PC-3 (cell line): Measurements from ENCODE around the gene DNM1. TPM values are rescaled to one million over a fixed set of nuclear protein-coding genes. Genes with fewer than 3 reads are reported as not detected.
"Not testable (repeated sequence)": the region's sequence is repeated elsewhere in the genome, so short reads cannot be mapped to it uniquely, and the experiment has no call there.

Experiments used
- ATAC-seq: fragments of 200-7000 bp; cut with Tn5 transposase; 2 replicates; pipeline ENCODE4 v1.9.1; 2020; ENCODE audit warnings: mild to moderate bottlenecking, moderate library complexity
- BruUV-seq: library from RNA; stranded (reverse); fragments of 400-500 nt; replicated peaks from 2 replicates; lab custom pipeline; 2021; lab: Mats Ljungman, UMichigan
- CTCF ChIA-PET: fragments of 300-600 bp; sonication (Branson Sonifier 250); formaldehyde crosslinking; loops from one replicate; lab custom pipeline; 2022; ENCODE audit warnings: antibody characterized with exemption; lab: Charles Lee
- POLR2A ChIA-PET: fragments of 300-600 bp; sonication (Branson Sonifier 250); formaldehyde crosslinking; loops from one replicate; lab custom pipeline; 2022; ENCODE audit warnings: antibody characterized with exemption; ENCODE audit not compliant: unreplicated experiment; lab: Charles Lee
- DNase-seq: peaks from one replicate; pipeline ENCODE4 v3.0.0-alpha.2; 2015
- H2AFZ ChIP-seq: fragments of 300-600 bp; sonication (generic); 2 replicates; pipeline ENCODE4 v1.6.0; 2016; ENCODE audit warnings: antibody characterized with exemption, low read length
- H3F3A ChIP-seq: fragments of 300-600 bp; sonication (generic); one replicate; pipeline ENCODE4 v1.6.0; 2017; ENCODE audit warnings: antibody characterized with exemption, low read length, control low read depth, mild to moderate bottlenecking; ENCODE audit not compliant: unreplicated experiment
- H3K27ac ChIP-seq: fragments of 300-600 bp; sonication (generic); 2 replicates; pipeline ENCODE4 v1.5.1; 2016; ENCODE audit warnings: mild to moderate bottlenecking, low read length
- H3K27me3 ChIP-seq: fragments of 300-600 bp; sonication (generic); 2 replicates; pipeline ENCODE4 v1.6.1; 2016; ENCODE audit warnings: low read length, mixed read lengths
- H3K36me3 ChIP-seq: fragments of 300-600 bp; sonication (generic); 2 replicates; pipeline ENCODE4 v1.6.1; 2016; ENCODE audit warnings: low read depth, mixed run types, low read length, mixed read lengths
- H3K4me1 ChIP-seq: fragments of 300-600 bp; sonication (generic); 2 replicates; pipeline ENCODE4 v1.5.1; 2016; ENCODE audit warnings: low read length; ENCODE audit not compliant: insufficient read depth
- H3K4me2 ChIP-seq: fragments of 300-600 bp; sonication (generic); 2 replicates; pipeline ENCODE4 v1.6.0; 2016; ENCODE audit warnings: low read length
- H3K4me3 ChIP-seq: fragments of 300-600 bp; sonication (generic); 2 replicates; pipeline ENCODE4 v1.5.1; 2016; ENCODE audit warnings: mild to moderate bottlenecking, low read length, mixed read lengths
- H3K79me2 ChIP-seq: fragments of 300-600 bp; sonication (generic); 2 replicates; pipeline ENCODE4 v1.6.1; 2017; ENCODE audit warnings: low read length, mixed read lengths
- H3K9ac ChIP-seq: fragments of 300-600 bp; sonication (generic); 2 replicates; pipeline ENCODE4 v1.6.0; 2016; ENCODE audit warnings: mild to moderate bottlenecking, low read length
- H3K9me2 ChIP-seq: fragments of 300-600 bp; sonication (generic); replicated peaks from 2 replicates; pipeline ENCODE4 v1.6.1; 2016; ENCODE audit warnings: mixed run types, low read length, mixed read lengths
- H3K9me3 ChIP-seq: fragments of 300-600 bp; sonication (generic); 2 replicates; pipeline ENCODE4 v1.6.1; 2016; ENCODE audit warnings: low read length, mixed read lengths
- H4K20me1 ChIP-seq: fragments of 300-600 bp; sonication (generic); 2 replicates; pipeline ENCODE4 v1.6.1; 2016; ENCODE audit warnings: low read length, mixed read lengths
- CTCF ChIP-seq: fragments of 300-600 bp; sonication (generic); conservative IDR thresholded peaks from 2 replicates; pipeline ENCODE4 v1.5.1; 2017; ENCODE audit warnings: antibody characterized with exemption, low read depth, mild to moderate bottlenecking, low read length
- EZH2 ChIP-seq: fragments of 300-600 bp; sonication (generic); IDR thresholded peaks from one replicate; pipeline ENCODE4 v1.6.1; 2017; ENCODE audit warnings: antibody characterized with exemption, mild to moderate bottlenecking, low read length; ENCODE audit not compliant: unreplicated experiment
- EZH2phosphoT487 ChIP-seq: fragments of 300-600 bp; sonication (generic); IDR thresholded peaks from 2 replicates; pipeline ENCODE4 v1.6.1; 2018; ENCODE audit warnings: mild to moderate bottlenecking, antibody characterized with exemption, low read length, borderline replicate concordance
- intact Hi-C: fragments of 100-400 bp; cut with micrococcal nuclease; formaldehyde crosslinking; loops from 2 replicates; pipeline ENCODE4 v1.9.0; 2023
- total RNA-seq: library from RNA; depleted of rRNA; stranded (reverse); fragments of >200 nt; gene quantifications from 2 replicates; pipeline ENCODE4 v1.2.3, GENCODE V29; 2014

DNM1 gene
- total RNA-seq, 1 experiment from 2014 or later: 24.1 TPM

DNA sequence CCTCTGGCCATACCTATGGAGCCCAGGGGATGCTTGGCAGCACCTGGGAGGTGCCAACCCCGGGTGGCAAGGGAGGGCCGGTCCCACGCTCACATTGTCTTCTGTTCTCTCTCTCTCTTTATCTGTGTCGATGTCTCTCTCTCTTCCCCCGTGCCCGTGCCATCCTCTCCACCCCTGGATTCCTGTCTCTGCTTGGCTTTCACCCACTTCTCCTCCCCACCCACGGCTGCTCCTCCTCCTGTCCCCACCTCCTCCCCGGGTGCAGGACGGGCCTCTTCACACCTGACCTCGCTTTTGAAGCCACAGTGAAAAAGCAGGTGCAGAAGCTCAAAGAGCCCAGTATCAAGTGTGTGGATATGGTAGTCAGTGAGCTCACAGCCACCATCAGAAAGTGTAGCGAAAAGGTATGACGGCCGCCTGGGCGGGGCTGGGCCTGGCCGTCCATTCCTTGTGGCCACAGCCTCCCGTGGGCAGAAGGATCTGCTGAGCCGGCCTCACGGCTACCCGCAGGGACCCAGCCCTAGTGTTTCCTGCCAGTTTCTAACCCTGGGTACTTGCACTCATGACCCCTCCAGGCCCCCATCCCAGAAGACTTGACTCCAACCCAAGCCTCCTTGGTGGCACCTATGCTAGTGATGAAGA is 22.7 kb downstream of the DNM1 start:
- no peak for DNase-seq
- H3K9ac ChIP-seq: no peak overlapping the region
- H3K79me2 ChIP-seq: no peaks in the 10 kb centered on the region
- BruUV-seq: no TSS peak
- H3K27me3 ChIP-seq: no peaks in the 10 kb centered on the region
- no peaks in the 10 kb centered on the region for H3K9me2 ChIP-seq
- ChIA-PET CTCF (no interaction called here), POLR2A (no interaction called here)
- no peak overlapping the region for H2AFZ ChIP-seq
- H4K20me1 ChIP-seq: no peaks in the 10 kb centered on the region
- no peaks in the 10 kb centered on the region for H3K36me3 ChIP-seq
- no peak overlapping the region for H3K4me2 ChIP-seq
- H3K4me3 ChIP-seq: no peak overlapping the region
- no peaks in the 10 kb centered on the region for H3K4me1 ChIP-seq
- TF ChIP-seq EZH2phosphoT487 (no peak), EZH2 (no peak), CTCF (no peak)
- no peaks in the 10 kb centered on the region for H3K9me3 ChIP-seq
- H3K27ac ChIP-seq: no peak overlapping the region
- intact Hi-C loops: no loop called here
- H3F3A ChIP-seq: no peaks in the 10 kb centered on the region
- ATAC-seq: no peak

- ATAC-seq (no peak), DNase-seq (no peak)
- intact Hi-C loops: no loop called here
- Histone ChIP-seq H4K20me1 (no peaks in the 10 kb centered on the region), H3K9ac (no peak overlapping the region), H3K4me3 (no peak overlapping the region), H3K27ac (no peak overlapping the region), H3K4me2 (no peak overlapping the region), H3K79me2 (no peaks in the 10 kb centered on the region), H3F3A (no peaks in the 10 kb centered on the region), H3K36me3 (no peaks in the 10 kb centered on the region), H3K9me2 (no peaks in the 10 kb centered on the region), H3K9me3 (no peaks in the 10 kb centered on the region), H3K27me3 (no peaks in the 10 kb centered on the region), H3K4me1 (no peaks in the 10 kb centered on the region), H2AFZ (no peak overlapping the region)
- TF ChIP-seq EZH2 (no peak), EZH2phosphoT487 (no peak), CTCF (no peak)
- BruUV-seq: no TSS peak
- ChIA-PET POLR2A (no interaction called here), CTCF (no interaction called here)
Observed at GRCh38 chr9:128226412-128226801, 23.2 kb downstream of the DNM1 start.

GRCh38 chr9:128230897-128231296 is 27.7 kb downstream of the DNM1 start:
- H3K4me3 ChIP-seq, H3K9me2 ChIP-seq, H4K20me1 ChIP-seq, H3F3A ChIP-seq, H3K4me1 ChIP-seq, H3K36me3 ChIP-seq, H3K27me3 ChIP-seq, H3K9ac ChIP-seq, POLR2A ChIA-PET, intact Hi-C loops, DNase-seq, CTCF ChIA-PET, H3K9me3 ChIP-seq, ATAC-seq, BruUV-seq, H3K4me2 ChIP-seq, H3K79me2 ChIP-seq, H3K27ac ChIP-seq, H2AFZ ChIP-seq: not testable (repeated sequence)
